HG03571 (cell line): ENCODE measurements around the gene OBSCN.
"Not testable (repeated sequence)": the region's sequence is repeated elsewhere in the genome, so short reads cannot be mapped to it uniquely, and the experiment has no call there.

Source experiments
- ATAC-seq: cut with Tn5 transposase; IDR thresholded peaks from one replicate; pipeline ENCODE4 v1.9.1; 2021; ENCODE audit not compliant: unreplicated experiment

Gene OBSCN

GRCh38 chr1:228226141-228226874, 18.5 kb downstream of the OBSCN start:
- ATAC-seq: no peak

GRCh38 chr1:228226956-228227791, 19.3 kb downstream of the OBSCN start:
- no peak for ATAC-seq

GRCh38 chr1:228228147-228228546, 20.3 kb downstream of the OBSCN start:
- not testable (repeated sequence) for ATAC-seq

- ATAC-seq: no peak
Observed at GRCh38 chr1:228228601-228229074, 20.8 kb downstream of the OBSCN start.

- ATAC-seq: no peak
Observed at GRCh38 chr1:228231189-228231588, 23.3 kb downstream of the OBSCN start.

- ATAC-seq: no peak
Observed at GRCh38 chr1:228233136-228233535, 25.3 kb downstream of the OBSCN start.

- ATAC-seq: no peak
Observed at GRCh38 chr1:228234921-228235320, 27.1 kb downstream of the OBSCN start.

- ATAC-seq: no peak
Observed at GRCh38 chr1:228236744-228237143, 28.9 kb downstream of the OBSCN start.

GRCh38 chr1:228238007-228238406, 30.2 kb downstream of the OBSCN start:
- no peak for ATAC-seq

- ATAC-seq: no peak
Observed at GRCh38 chr1:228238461-228238860, 30.6 kb downstream of the OBSCN start.

GRCh38 chr1:228240411-228241240, 32.8 kb downstream of the OBSCN start:
- ATAC-seq: no peak

- no peak for ATAC-seq
Observed at GRCh38 chr1:228241259-228241658, 33.4 kb downstream of the OBSCN start.

- ATAC-seq: no peak
Observed at GRCh38 chr1:228242409-228242808, 34.6 kb downstream of the OBSCN start.

GRCh38 chr1:228243093-228243492, 35.2 kb downstream of the OBSCN start:
- no peak for ATAC-seq

- ATAC-seq: not testable (repeated sequence)
Observed at GRCh38 chr1:228243989-228244388, 36.1 kb downstream of the OBSCN start.

GRCh38 chr1:228245111-228245510, 37.3 kb downstream of the OBSCN start:
- ATAC-seq: no peak

- ATAC-seq: no peak
Observed at GRCh38 chr1:228246216-228246900, 38.5 kb downstream of the OBSCN start.

GRCh38 chr1:228249513-228250305, 41.9 kb downstream of the OBSCN start:
- no peak for ATAC-seq

GRCh38 chr1:228252476-228252875, 44.6 kb downstream of the OBSCN start:
- not testable (repeated sequence) for ATAC-seq
